Right renal cortex interstitium (tissue), 3 donors: ENCODE data around the gene DIP2C. TPM values are rescaled to one million over a fixed set of nuclear protein-coding genes. Genes with fewer than 3 reads are reported as not detected.
"Not testable (repeated sequence)": the region's sequence is repeated elsewhere in the genome, so short reads cannot be mapped to it uniquely, and the experiment has no call there.

Experiments
- DNase-seq, 3 donors: peaks; one replicate each; pipeline ENCODE4 v3.0.0-alpha.2; 2013; ENCODE audit warnings: low read depth in 3 of 3, low spot score in 2 of 3
- polyA plus RNA-seq, 3 donors: library from polyadenylated mRNA; unstranded; fragments of 120-200 nt; gene quantifications; one replicate each; pipeline ENCODE4 v1.2.1, GENCODE V29; 2013; ENCODE audit not compliant: insufficient read length in 3 of 3

Gene DIP2C
- polyA plus RNA-seq, 3 donors: 19.2 to 22.3 (median 21.0) TPM

DNA sequence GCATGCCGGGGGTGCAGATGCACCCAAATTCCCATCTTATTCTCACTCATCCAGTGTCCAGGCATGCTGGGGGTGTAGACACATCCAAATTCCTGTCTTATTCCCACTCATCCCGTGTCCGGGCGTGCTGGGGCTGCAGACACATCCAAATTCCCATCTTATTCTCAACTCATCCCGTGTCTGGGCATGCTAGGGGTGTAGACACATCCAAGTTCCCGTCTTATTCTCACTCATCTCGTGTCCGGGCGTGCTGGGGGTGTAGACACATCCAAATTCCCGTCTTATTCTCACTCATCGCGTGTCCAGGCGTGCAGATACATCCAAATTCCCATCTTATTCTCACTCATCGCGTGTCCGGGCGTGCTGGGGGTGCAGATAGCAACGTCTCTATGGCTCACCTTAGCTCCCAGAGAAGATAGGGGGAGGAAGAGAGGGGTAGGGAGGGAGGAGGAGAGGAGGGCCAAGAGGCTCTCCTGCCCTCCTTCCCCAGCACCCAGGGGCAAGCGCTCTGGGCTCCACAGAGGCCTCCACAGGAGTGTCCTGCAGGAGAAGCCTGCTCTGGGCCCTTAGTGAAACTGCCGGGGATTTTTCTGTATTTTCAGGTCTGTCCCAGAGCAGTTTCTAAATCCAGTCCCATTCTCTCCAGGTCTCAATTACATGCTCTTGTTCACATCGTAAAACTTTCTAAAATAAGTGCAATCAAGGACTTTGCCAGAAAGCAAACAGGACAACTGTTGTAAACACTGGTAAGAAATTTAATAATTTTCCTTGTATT is 210.8 kb downstream of the DIP2C start:
- DNase-seq: no peak

DNA sequence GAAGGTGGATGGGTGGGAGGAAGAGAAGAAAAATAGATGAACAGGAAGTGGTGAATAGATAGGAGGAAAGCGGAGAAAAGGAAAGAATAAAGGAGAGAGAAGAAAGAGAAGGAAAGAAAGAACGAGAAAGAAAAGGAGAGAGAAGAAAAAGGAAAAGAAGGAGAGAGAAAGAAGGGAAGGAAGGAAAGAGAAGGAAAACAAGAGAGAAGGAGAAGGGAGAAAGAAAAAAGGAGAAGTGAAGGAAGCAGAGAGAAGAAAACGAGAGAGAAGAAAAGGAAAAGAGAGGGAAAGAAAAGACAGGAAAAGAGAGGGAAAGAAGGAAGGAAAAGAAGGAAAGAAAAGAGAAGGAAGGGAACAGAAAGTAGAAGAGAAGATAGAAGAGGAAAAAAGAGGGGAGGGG is 211.8 kb downstream of the DIP2C start:
- DNase-seq: no peak

DNA sequence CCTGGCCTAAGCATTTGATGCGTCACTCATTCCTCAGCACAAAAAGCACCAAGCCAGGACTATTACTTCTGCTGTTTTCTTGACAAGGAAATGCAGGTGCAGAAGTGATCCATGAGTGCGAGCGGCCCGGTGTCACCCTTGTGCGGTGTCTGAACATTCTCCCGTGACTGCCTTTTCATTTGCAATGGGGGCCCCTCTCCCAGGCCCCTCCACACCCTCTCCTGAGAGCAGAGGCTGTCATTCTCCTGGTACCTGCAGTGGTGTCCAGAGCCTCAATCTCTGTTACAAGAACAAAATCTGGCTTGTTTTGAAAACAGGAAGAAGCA is 213.1 kb downstream of the DIP2C start:
- no peak for DNase-seq

DNA sequence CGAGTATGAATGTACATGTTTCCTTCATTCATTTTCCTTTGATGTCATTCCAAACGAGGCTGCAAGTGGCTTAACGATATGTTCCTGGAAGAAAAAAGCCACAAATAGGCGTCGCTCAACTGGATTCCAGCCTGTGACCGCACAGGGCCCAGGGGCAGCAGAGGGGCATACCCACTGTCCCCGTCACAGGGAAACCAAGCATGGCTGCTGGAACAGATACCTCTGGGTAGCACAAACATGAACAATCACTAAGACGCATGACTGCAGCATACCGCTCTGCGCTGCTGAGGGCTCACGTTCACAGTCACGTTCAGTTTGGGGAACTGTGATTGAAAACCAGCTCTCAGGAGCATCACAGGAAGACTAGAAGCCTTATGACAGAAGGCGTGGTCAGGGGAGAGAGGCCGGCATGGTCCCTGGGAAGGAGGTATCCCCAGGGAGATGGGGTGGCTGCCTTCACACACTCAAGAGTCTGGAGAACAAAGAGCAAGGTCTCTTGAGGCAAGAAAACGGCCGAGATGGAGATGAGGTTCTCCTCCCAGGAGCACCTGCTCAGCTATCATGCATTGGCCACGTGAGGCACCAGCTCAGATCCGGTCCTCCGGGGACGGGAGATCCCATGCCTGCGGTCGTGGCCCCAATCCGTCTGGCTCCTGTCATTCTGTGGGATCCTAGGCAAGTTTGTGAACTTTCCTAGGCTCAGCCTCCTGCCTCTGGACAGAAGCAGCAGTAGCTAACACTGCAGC is 213.6 kb downstream of the DIP2C start:
- no peak for DNase-seq

DNA sequence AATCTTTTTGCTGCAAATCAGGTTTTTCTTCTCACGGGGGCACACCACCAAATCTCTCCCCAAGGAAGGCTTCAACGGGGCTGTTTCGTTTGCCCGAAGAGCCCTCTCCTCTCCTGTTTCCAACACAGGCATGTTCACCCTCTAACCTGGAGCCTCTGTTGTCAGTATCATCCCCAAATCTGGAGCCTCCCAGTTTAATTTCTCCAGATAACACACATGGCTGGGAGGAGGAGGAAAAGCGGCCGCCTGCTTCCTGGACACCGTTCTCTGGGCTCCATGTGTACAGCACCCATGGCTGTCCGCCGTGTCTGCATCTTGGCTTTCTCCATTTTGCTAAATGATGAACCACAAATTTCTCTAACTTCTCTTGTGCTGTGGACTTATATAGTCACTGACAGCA is 214.5 kb downstream of the DIP2C start:
- DNase-seq: no peak

DNA sequence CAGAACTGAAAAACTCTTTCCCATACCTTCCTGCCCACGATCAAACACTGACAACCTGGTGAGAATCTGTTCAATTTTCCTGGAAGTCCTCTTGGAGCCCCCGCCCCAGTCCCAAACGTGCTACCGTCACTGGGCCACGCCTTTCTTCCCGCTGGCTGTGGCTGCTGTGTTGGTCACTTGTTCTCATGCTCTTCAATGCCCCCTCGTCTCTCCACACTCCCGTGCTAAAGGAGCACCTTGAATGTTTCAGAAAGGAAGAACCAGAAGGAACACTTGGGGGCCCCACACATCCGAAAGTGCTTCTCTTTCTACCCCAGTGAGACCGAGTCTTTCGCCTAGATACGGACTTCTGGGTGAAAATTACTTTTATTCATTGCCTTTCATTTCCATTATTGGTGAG is 215.1 kb downstream of the DIP2C start:
- no peak for DNase-seq

DNA sequence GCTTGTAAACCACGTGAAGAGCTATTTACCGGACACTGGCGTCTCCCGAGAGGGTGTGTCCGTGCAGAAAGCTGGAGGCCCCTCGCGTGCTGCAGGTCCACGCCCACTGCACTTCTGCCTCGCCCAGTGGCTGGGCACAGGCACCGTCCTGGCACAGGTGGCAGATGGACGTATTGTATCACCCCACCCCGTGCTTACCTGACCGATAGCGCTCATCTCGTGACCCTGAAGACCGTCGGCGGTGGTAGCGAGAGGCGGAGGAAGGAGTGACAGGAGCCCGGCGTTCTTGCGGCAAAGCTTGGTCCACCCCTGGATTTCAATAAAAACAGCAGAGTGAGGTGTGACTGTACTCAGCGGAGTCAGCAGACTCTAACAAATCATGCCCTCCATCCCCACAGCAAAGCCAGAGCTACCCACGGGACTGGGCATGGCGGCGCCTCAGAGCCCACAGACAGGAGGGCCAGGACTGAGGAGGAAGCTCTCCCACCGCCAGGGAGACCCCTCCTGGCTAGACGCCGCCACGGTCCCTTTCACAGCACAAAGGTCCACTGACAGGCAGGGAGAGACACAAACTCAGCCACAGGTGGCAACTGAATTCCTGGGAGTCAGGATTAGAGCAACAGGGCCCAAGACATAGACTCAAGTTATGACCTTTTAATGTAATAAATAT is 217.1 kb downstream of the DIP2C start:
- DNase-seq: no peak

DNA sequence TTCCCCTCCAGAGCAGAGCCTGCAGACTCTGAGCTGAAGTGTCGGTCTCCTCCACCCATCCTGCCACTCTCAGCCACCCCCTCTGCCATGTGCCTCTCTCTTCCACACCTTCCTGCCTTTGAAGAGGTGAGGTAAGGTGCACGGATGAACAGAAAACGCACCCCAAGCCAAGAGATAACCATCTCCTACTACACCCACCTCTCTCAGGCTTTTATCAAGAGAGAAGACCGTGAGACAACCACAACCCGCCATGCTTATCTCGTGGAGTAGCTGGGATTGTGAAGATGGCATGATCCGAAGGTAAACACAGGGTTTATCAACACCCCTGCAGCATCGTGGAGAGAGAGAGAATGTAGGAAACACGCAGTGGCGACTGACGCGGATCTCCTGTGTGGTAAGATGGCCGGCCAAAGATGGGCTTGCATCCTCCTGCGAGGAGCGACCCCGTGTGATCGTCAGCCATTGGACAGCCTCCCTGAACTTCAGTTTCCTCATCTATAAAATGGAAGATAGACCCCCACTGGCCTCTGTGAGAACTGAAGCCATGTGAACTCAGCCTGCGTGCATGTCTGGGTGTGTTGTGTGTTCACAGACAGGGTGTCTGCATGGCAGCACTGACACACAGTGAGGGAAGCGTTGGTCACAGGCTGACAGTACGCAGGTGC is 219.0 kb downstream of the DIP2C start:
- DNase-seq: no peak

DNA sequence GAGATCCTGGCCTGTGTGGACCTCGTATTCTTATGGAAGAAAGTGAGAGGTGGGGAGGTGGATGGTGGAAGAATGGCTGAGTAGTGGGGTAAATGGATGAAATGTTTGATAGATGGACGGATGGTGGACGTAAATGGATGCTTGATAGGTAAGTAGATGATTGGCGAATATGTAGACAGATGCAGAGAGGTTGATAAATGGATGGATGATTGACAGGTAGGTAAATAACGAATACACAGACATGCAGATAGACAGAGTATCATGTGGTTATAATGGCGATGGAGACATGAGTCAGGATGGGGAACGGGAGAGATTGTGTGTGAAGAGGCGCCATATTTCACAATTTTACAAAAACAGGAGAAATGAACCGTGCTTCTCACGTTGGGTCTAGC is 219.5 kb downstream of the DIP2C start:
- DNase-seq: no peak

DNA sequence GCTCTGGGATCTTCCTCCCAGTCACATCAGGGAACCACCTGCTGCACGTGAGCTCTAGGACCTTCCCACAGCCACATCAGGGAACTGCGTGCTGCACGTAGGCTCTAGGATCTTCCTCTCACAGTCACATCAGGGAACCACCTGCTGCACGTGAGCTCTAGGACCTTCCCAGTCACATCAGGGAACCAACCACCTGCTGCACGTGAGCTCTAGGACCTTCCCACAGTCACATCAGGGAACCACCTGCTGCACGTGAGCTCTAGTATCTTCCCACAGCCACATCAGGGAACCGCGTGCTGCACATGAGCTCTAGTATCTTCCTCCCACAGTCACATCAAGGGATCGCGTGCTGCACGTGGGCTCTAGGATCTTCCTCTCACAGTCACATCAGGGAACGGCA is 229.7 kb downstream of the DIP2C start:
- DNase-seq: no peak

DNA sequence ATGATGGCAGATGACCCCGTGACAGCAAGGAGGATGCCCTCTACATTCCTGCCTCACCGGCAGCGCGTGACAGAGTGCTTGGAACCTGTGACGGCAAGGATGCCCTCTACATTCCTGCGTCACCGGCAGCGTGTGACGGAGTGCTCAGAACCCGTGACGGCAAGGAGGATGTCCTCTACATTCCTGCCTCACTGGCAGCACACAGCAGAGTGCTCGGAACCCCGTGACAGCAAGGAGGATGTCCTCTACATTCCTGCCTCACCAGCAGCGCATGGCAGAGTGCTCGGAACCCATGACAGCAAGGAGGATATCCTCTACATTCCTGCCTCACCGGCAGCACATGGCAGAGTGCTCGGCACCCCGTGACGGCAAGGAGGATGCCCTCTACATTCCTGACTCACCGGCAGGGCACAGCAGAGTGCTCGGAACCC is 231.0 kb downstream of the DIP2C start:
- peak; percentile 69 to 75 (median 72) for DNase-seq

DNA sequence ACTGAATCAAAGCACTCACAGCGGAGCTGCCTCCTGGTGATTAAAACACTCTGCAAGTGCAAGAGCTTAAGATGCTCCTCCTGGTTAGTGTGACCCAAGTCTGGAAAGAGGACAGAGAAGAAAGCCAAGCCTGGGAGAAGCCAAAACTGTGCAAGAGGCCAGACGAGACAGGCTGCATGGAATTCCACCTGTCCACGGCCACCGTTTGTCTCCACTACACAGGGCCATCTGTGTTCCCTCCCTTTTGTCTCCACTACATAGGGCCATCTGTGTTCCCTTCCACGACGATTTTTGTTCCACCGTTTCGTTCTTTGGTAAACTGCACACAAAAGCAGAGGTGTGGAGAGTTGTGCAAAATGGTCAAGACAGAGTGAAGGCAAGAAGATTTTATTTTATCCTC is 233.0 kb downstream of the DIP2C start:
- no peak for DNase-seq

DNA sequence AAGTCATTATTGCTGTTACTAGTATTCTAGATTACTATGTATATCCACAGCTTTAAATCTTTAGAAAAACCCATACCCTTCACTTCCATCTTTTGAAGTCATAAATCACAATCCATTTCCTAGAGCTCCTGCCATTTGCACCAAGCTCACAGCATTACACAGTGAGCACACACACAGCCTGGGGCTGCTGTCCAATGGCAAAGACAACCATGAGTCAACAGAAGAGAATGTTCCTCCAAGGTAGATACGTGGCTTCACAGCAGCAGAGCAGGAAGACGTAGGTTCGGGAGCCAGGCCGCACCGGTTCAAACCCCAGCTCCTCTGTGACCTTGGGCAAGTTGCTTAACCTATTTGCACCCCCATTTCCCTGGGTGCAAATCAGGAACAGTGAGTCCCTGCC is 234.6 kb downstream of the DIP2C start:
- no peak for DNase-seq

DNA sequence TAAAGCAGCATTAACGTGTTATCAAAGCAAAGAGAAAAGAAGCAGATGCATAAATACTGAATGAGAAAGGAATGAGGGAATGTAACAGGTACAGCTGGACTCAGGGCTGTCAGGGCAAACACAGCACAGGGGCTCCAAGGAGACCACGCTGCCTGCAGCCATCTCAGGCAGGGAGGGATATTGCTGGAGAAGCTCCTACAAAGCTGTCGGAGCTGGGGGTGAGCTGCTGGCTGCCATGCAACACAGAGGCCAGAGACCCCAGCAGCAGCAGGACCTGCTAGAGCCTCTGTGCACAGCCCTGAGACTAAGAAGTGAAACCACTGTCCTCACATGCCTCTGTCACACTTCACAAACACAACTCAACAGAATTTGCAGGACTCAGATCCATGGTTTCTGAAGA is 235.8 kb downstream of the DIP2C start:
- DNase-seq: no peak

DNA sequence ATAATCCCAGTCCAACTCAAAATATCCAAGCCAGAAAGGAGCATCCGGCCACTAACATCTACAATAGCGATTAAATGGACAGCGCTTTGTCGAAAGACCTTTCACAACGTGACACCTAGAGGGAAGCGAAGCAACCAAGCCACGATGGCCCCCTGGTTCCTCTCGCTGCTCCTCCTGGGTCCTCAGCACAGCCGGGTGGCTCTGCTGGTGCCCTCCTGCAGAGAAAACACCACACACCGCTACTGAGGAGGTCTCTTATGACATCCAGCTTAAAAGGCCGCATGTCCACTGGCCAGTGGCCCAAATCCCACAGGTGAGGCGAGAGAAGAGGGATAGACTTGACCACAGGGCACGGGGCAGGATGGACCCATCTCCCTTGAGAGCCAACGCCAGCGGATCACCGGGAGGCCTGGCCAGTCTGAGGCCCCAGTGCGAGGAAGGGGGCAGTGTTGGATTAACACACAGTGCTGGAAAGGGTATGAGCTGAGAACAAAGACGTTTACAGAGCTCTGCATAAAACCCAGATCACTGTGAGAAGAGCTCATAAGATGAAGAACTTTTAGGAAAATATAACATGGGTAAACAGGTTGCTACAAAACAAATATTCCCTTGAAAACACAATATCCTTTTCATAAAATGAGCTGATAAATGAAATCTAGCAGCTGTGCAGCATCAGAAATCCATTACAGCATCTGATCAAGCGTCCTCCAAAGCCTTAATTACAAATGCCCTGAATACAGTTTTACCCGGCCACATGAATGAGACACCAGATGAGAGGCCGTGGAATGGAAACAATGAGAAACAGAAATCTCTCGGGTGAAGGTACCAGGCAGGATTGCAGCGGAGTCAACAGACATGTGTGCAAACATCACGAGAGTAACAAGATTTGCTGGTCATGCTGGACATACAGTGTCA is 236.7 kb downstream of the DIP2C start:
- no peak for DNase-seq

DNA sequence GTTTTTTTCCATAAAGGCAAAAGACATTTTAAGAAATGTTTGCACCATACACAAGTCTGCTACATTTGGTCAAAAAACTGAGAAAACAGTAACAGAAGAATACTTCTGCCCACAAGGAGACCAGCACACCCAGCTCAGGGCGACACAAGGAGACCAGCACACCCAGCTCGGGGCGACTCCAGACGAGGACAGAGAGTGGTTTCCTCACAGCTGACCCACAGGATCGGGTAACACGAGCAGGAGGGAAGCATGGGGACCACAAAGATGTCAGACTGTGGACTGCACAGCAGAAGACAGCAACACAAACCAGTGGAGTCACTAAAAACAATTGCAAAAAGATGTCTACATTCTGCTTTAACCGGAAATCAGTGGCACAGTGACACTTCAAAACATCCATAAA is 237.6 kb downstream of the DIP2C start:
- DNase-seq: no peak

DNA sequence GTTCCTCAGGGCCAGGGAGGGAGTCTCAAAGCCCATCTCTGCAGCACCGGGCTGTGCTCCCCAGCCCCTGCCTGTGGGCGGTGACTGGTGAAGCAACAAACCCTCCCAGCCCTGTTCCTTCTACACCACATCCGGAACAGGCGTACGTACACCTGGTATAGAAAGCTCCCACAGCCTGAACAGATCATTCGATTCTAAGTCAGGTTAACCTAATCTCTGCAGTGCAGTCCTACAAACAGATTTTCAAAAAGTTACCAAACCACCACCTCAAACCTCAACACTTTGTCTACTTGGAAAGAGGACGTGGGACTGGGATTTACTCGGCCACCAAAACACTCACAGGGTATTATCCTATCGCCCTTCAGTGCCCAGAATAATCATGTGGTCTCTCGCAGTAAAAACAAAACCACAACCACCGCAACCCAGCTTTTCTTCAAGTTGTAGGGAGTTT is 238.4 kb downstream of the DIP2C start:
- DNase-seq: no peak

DNA sequence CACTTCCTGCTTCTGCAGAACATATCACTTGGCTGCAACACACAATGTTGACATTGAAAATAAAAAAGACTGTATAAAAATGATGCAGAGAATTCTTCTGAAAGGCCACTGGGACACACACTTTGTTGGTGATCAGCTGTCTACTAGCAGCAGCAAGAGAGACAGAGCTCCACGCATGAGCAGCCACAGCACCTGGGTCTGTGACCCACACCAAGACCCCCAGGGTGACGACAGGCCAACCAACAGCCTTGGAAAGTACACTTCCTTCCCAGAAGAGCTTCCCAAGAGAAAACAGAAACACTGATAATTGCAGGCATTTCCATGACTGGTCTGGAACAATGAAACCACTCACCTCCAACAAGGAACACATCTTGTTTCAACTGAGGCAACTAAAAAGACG is 239.0 kb downstream of the DIP2C start:
- DNase-seq: no peak

DNA sequence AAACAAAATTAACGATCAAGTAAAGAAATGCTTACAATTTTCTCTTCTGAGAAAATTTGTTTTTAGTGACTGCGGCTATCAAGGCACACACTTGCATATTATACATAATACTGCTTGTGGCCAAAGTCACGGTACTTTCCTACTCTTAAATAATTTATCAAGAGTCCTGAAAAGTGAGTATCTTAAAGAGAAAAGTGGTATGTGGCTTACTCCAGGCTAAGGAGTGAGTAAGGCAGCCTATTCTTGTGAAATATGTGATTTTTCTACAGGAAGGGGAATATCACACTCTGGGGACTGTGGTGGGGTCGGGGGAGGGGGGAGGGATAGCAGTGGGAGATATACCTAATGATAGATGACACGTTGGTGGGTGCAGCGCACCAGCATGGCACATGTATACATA is 240.1 kb downstream of the DIP2C start:
- DNase-seq: not testable (repeated sequence)

DNA sequence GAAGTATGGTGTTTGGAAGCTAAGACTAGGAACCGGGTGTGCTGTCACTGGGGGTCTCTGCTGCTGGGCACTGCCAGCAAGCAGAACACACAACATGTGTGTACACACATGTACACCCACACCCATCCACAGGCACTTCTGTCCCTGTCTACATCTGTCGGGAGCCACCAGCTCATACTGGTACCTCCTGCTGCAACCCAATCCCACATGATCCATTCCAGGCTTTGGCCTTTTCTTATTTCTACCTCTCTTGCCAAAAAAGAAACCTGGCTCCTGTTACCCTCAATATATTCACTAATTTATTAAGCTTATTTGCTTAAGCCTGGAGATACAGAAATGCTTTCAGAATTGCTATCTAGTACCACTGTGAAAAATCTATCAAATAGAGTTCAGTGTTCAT is 246.0 kb downstream of the DIP2C start:
- DNase-seq: no peak
